Caco-2 (cell line): ENCODE measurements around the gene CENPP. TPM values are rescaled to one million over a fixed set of nuclear protein-coding genes. Genes with fewer than 3 reads are reported as not detected.

ENCODE experiments used
- BruUV-seq: library from RNA; stranded (reverse); fragments of 400-500 nt; replicated peaks from 2 replicates; lab custom pipeline; 2021; lab: Mats Ljungman, UMichigan
- CTCF ChIA-PET: fragments of 300-600 bp; sonication (Branson Sonifier 250); formaldehyde crosslinking; loops from one replicate; lab custom pipeline; 2022; ENCODE audit warnings: antibody characterized with exemption; lab: Charles Lee
- POLR2A ChIA-PET: fragments of 300-600 bp; sonication (Branson Sonifier 250); formaldehyde crosslinking; loops from one replicate; lab custom pipeline; 2022; ENCODE audit warnings: antibody characterized with exemption; lab: Charles Lee
- DNase-seq, 2 experiments: peaks; one replicate each; pipeline versions ENCODE4 v3.0.0 to v3.0.0-alpha.2; 2020 to 2022
- H3K27me3 ChIP-seq: replicated peaks from 2 replicates; pipeline ENCODE4 v1.6.0; 2011; ENCODE audit warnings: low read length; ENCODE audit not compliant: control insufficient read depth, insufficient read depth
- H3K36me3 ChIP-seq: 2 replicates; pipeline ENCODE4 v1.5.1; 2011; ENCODE audit warnings: low read length; ENCODE audit not compliant: control insufficient read depth, insufficient read depth
- H3K4me1 ChIP-seq: fragments of 250-450 bp; sonication (Bioruptor Pico); 2 replicates; pipeline ENCODE4 v1.5.1; 2020; ENCODE audit warnings: mild to moderate bottlenecking
- H3K4me3 ChIP-seq: 2 replicates; pipeline ENCODE4 v1.5.1; 2011; ENCODE audit warnings: low read depth, mild to moderate bottlenecking, control low read depth, low read length
- H3K9me3 ChIP-seq: fragments of 250-450 bp; sonication (Bioruptor Pico); 2 replicates; pipeline ENCODE4 v1.5.1; 2020; ENCODE audit warnings: mild to moderate bottlenecking, moderate library complexity
- H3K27ac Mint-ChIP-seq: one replicate; pipeline ENCODE4 v1.8.0; 2022; ENCODE audit warnings: mixed read lengths; ENCODE audit not compliant: unreplicated experiment
- H3K27me3 Mint-ChIP-seq: one replicate; pipeline ENCODE4 v1.8.0; 2022; ENCODE audit warnings: mixed read lengths; ENCODE audit not compliant: insufficient read depth, unreplicated experiment
- H3K36me3 Mint-ChIP-seq: one replicate; pipeline ENCODE4 v1.8.0; 2022; ENCODE audit warnings: mild to moderate bottlenecking, mixed read lengths; ENCODE audit not compliant: insufficient read depth, unreplicated experiment
- H3K4me1 Mint-ChIP-seq: one replicate; pipeline ENCODE4 v1.8.0; 2022; ENCODE audit warnings: low read depth, mixed read lengths; ENCODE audit not compliant: unreplicated experiment
- H3K4me3 Mint-ChIP-seq: one replicate; pipeline ENCODE4 v1.8.0; 2022; ENCODE audit warnings: mild to moderate bottlenecking, moderate library complexity, mixed read lengths; ENCODE audit not compliant: unreplicated experiment
- H3K9me3 Mint-ChIP-seq: one replicate; pipeline ENCODE4 v1.8.0; 2022; ENCODE audit warnings: mixed read lengths; ENCODE audit not compliant: unreplicated experiment
- intact Hi-C: fragments of 100-400 bp; cut with micrococcal nuclease; formaldehyde crosslinking; loops from one replicate; pipeline ENCODE4 v1.10.0; 2022; ENCODE audit not compliant: unreplicated experiment
- total RNA-seq: library from RNA; stranded (reverse); gene quantifications from 2 replicates; pipeline ENCODE4 v1.2.3, GENCODE V29; 2022
- TF ChIP-seq, protein P1 (sequence below), 2 experiments: fragments of 200-600 bp in 1 of 2; IDR thresholded peaks; 1 replicate in 1 of 2; 2 replicates in 1 of 2; pipeline versions ENCODE4 v1.5.1 to v1.8.0; 2011 to 2022; ENCODE audit warnings: antibody characterized with exemption in 1 of 2, control low read depth in 1 of 2, inconsistent platforms in 1 of 2, low read depth in 1 of 2, low read length in 1 of 2, mild to moderate bottlenecking in 1 of 2, moderate library complexity in 1 of 2; ENCODE audit not compliant: insufficient read depth in 1 of 2, severe bottlenecking in 1 of 2, unreplicated experiment in 1 of 2

CENPP gene
- total RNA-seq, 1 experiment from 2014 or later, result 7.6 TPM

DNA sequence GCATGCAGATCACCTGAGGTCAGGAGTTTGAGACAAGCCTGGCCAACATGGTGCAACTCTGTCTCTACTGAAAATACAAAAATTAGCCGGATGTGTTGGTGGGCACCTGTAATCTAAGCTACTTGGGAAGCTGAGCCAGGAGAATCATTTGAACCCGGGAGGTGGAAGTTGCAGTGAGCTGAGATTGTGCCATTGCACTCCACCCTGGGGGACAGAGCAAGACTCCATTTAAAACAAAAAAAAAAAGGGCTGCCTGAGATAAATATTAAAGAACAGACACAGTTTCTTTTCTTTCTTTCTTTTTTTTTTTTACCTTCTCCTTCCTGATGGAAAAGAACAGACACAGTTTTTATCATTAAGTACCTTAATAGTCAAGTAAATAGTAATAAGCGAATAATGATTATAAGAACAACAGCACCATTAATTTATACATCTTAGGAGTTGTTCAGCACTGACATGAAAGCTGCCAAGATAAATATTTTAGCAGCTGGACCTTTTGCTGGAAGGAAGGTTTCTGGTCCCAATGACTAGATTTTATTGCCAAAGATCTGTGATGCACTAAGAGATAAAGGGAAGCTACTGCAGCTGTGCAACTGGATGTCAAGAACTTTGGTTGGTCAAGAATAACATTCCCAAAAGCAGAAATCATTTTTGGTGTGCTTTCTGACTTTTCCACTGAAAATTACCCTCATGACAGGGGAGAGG is 7.0 kb downstream of the CENPP start:
- Histone ChIP-seq H3K27me3 (no peaks in the 10 kb centered on the region), H3K36me3 (no peaks in the 10 kb centered on the region), H3K4me1 (no peaks in the 10 kb centered on the region), H3K9me3 (no peaks in the 10 kb centered on the region), H3K4me3 (no peak overlapping the region)
- no peaks in the 10 kb centered on the region for H3K9me3 Mint-ChIP-seq
- H3K27me3 Mint-ChIP-seq, result no peaks in the 10 kb centered on the region
- no TSS peak for BruUV-seq
- no peak overlapping the region for H3K27ac Mint-ChIP-seq
- H3K4me1 Mint-ChIP-seq, result no peaks in the 10 kb centered on the region
- POLR2A ChIA-PET, result no interaction called here
- CTCF ChIA-PET, result no interaction called here
- no peaks in the 10 kb centered on the region for H3K36me3 Mint-ChIP-seq
- TF ChIP-seq, protein P1, sequence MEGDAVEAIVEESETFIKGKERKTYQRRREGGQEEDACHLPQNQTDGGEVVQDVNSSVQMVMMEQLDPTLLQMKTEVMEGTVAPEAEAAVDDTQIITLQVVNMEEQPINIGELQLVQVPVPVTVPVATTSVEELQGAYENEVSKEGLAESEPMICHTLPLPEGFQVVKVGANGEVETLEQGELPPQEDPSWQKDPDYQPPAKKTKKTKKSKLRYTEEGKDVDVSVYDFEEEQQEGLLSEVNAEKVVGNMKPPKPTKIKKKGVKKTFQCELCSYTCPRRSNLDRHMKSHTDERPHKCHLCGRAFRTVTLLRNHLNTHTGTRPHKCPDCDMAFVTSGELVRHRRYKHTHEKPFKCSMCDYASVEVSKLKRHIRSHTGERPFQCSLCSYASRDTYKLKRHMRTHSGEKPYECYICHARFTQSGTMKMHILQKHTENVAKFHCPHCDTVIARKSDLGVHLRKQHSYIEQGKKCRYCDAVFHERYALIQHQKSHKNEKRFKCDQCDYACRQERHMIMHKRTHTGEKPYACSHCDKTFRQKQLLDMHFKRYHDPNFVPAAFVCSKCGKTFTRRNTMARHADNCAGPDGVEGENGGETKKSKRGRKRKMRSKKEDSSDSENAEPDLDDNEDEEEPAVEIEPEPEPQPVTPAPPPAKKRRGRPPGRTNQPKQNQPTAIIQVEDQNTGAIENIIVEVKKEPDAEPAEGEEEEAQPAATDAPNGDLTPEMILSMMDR (IDR thresholded peaks at IDR 0.05; ENCODE audit: insufficient read depth in 1 of 2, low read depth in 1 of 2, low read length in 1 of 2, severe bottlenecking in 1 of 2, unreplicated experiment in 1 of 2), result no peak
- no peak for DNase-seq
- no peak overlapping the region for H3K4me3 Mint-ChIP-seq
- intact Hi-C loops, result no loop called here

DNA sequence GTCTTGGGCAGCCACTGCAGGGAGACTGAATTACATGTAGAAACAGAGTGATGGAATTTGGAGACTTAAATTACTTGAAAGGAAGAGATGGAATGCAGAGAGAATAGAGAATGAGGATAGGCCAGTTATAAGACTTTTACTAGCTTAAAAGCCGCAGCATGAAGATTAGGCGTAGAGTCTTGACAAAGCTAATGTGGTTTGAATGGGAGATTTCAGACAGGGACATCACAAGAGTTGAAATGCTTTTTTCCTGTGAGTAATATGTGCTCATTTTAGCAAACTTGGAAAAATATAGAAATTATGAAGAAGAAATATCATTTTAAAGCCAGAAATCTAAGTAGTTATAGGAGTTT is 7.5 kb downstream of the CENPP start:
- no TSS peak for BruUV-seq
- no peak for DNase-seq
- intact Hi-C loops, result no loop called here
- Histone ChIP-seq H3K4me1 (no peaks in the 10 kb centered on the region), H3K9me3 (no peaks in the 10 kb centered on the region), H3K36me3 (no peaks in the 10 kb centered on the region), H3K27me3 (no peaks in the 10 kb centered on the region), H3K4me3 (no peak overlapping the region)
- no peak overlapping the region for H3K4me3 Mint-ChIP-seq
- H3K27ac Mint-ChIP-seq, result no peak overlapping the region
- H3K27me3 Mint-ChIP-seq, result no peaks in the 10 kb centered on the region
- ChIA-PET POLR2A (no interaction called here), CTCF (no interaction called here)
- no peaks in the 10 kb centered on the region for H3K9me3 Mint-ChIP-seq
- H3K36me3 Mint-ChIP-seq, result no peaks in the 10 kb centered on the region
- no peaks in the 10 kb centered on the region for H3K4me1 Mint-ChIP-seq
- TF ChIP-seq, protein P1 (IDR thresholded peaks at IDR 0.05; ENCODE audit: insufficient read depth in 1 of 2, low read depth in 1 of 2, low read length in 1 of 2, severe bottlenecking in 1 of 2, unreplicated experiment in 1 of 2), result no peak

DNA sequence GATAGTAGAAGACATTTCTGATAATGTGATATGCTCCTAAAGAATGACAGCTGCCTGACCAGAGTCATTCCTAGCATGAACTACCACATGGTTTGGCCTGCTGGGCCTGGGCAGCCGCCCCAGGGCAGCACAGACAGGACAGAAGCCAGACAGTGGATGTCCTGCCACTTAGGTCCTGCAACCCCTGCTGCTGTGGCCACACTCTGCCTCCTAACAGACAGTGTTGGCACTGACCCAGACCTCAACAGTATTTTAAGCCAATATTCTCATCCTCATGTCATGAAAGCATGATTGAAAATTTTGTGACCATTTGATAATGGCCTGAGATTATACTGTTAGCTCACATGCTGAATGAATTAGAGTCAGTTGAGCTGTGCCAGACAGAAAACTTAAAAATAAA is 15.8 kb downstream of the CENPP start:
- no peaks in the 10 kb centered on the region for H3K4me1 Mint-ChIP-seq
- Histone ChIP-seq H3K9me3 (no peaks in the 10 kb centered on the region), H3K36me3 (no peaks in the 10 kb centered on the region), H3K27me3 (no peaks in the 10 kb centered on the region), H3K4me3 (no peak overlapping the region), H3K4me1 (no peaks in the 10 kb centered on the region)
- no peak overlapping the region for H3K4me3 Mint-ChIP-seq
- intact Hi-C loops, result no loop called here
- ChIA-PET CTCF (no interaction called here), POLR2A (no interaction called here)
- no peaks in the 10 kb centered on the region for H3K27me3 Mint-ChIP-seq
- no peak overlapping the region for H3K27ac Mint-ChIP-seq
- H3K9me3 Mint-ChIP-seq, result no peaks in the 10 kb centered on the region
- H3K36me3 Mint-ChIP-seq, result no peaks in the 10 kb centered on the region
- no peak for DNase-seq
- BruUV-seq, result no TSS peak
- TF ChIP-seq, protein P1 (IDR thresholded peaks at IDR 0.05; ENCODE audit: insufficient read depth in 1 of 2, low read depth in 1 of 2, low read length in 1 of 2, severe bottlenecking in 1 of 2, unreplicated experiment in 1 of 2), result no peak
